Endothelial cell (in vitro differentiated cells): Measurements from ENCODE around the gene RBFOX2. TPM values are rescaled to one million over a fixed set of nuclear protein-coding genes. Genes with fewer than 3 reads are reported as not detected.

ENCODE experiments used
- DNase-seq: peaks from one replicate; pipeline ENCODE4 v3.0.0; 2021; ENCODE audit warnings: low spot score
- H3K27ac Mint-ChIP-seq: one replicate; pipeline ENCODE4 v1.8.0; 2021; ENCODE audit warnings: mixed read lengths, inconsistent platforms; ENCODE audit not compliant: unreplicated experiment
- H3K27me3 Mint-ChIP-seq: one replicate; pipeline ENCODE4 v1.8.0; 2021; ENCODE audit warnings: mild to moderate bottlenecking, moderate library complexity, mixed read lengths, inconsistent platforms; ENCODE audit not compliant: unreplicated experiment
- H3K36me3 Mint-ChIP-seq: one replicate; pipeline ENCODE4 v1.8.0; 2021; ENCODE audit warnings: mild to moderate bottlenecking, low read depth, mixed read lengths, inconsistent platforms; ENCODE audit not compliant: unreplicated experiment
- H3K4me1 Mint-ChIP-seq: one replicate; pipeline ENCODE4 v1.8.0; 2021; ENCODE audit warnings: mild to moderate bottlenecking, mixed read lengths, inconsistent platforms; ENCODE audit not compliant: unreplicated experiment
- H3K4me3 Mint-ChIP-seq: one replicate; pipeline ENCODE4 v1.8.0; 2021; ENCODE audit warnings: mild to moderate bottlenecking, mixed read lengths, inconsistent platforms; ENCODE audit not compliant: unreplicated experiment
- H3K9me3 Mint-ChIP-seq: one replicate; pipeline ENCODE4 v1.8.0; 2021; ENCODE audit warnings: mixed read lengths, inconsistent platforms; ENCODE audit not compliant: unreplicated experiment
- total RNA-seq: library from RNA; stranded (reverse); fragmentation: NEBNext Ultra II Directional; extraction: Animal tissue kit (Norgen Biotek cat#: 25700); gene quantifications from one replicate; pipeline ENCODE4 v1.2.1, GENCODE V29; 2021; ENCODE audit not compliant: unreplicated experiment
- TF ChIP-seq, protein P1 (sequence below): fragments of 200-600 bp; sonication (generic); IDR thresholded peaks from one replicate; pipeline ENCODE4 v1.5.0; 2021; ENCODE audit warnings: antibody characterized with exemption; ENCODE audit not compliant: unreplicated experiment

RBFOX2 gene
- total RNA-seq, 1 donor from 2014 or later, result 228 TPM

DNA sequence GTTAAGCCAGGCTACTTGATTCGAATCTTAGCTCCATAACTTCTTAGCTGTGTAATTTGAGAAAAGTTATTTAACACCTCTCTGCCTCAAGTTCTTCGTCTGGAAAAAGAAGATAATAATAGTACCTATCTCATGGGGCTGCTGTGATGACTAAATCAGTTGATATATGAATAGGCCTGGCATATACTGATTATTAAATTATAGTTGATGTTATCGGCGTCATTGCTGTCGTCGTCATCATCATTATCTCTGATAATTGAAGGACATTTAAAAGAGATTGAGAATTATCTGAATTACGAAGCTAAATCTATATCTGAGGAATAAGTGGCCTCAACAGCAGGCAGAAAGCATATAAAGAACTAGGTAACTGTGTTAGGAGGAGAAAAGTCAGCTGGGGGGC, 165.9 kb downstream of the RBFOX2 start:
- peaks cover 6% of the 10 kb centered on the region for H3K4me1 Mint-ChIP-seq
- TF ChIP-seq, protein P1, sequence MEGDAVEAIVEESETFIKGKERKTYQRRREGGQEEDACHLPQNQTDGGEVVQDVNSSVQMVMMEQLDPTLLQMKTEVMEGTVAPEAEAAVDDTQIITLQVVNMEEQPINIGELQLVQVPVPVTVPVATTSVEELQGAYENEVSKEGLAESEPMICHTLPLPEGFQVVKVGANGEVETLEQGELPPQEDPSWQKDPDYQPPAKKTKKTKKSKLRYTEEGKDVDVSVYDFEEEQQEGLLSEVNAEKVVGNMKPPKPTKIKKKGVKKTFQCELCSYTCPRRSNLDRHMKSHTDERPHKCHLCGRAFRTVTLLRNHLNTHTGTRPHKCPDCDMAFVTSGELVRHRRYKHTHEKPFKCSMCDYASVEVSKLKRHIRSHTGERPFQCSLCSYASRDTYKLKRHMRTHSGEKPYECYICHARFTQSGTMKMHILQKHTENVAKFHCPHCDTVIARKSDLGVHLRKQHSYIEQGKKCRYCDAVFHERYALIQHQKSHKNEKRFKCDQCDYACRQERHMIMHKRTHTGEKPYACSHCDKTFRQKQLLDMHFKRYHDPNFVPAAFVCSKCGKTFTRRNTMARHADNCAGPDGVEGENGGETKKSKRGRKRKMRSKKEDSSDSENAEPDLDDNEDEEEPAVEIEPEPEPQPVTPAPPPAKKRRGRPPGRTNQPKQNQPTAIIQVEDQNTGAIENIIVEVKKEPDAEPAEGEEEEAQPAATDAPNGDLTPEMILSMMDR, result no peak
- H3K4me3 Mint-ChIP-seq, result no peak overlapping the region

DNA sequence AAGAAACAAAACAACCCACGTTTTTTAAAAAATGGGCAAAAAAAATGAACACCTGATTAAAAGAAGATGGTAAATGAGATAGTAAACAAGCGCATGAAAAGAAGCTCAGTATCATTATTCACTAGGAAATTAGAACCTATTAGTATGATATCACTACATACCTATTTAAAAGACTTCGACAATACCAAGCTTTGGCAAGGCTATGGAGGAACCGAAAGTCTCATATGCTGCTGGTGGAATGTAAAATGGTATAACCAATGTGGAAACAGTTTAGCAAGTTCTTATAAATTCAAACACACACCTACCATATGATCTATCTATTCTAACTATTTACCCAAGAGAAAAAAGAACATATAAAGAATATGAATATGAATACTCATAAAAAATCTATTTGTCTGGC, 167.2 kb downstream of the RBFOX2 start:
- Mint-ChIP-seq H3K27me3 (no peaks in the 10 kb centered on the region), H3K36me3 (no peaks in the 10 kb centered on the region), H3K27ac (no peak overlapping the region), H3K4me3 (no peak overlapping the region), H3K9me3 (no peaks in the 10 kb centered on the region), H3K4me1 (peaks cover 8% of the 10 kb centered on the region)
- DNase-seq, result no peak
- TF ChIP-seq, protein P1, result no peak

More for the DNA sequence above, 165.9 kb downstream of the RBFOX2 start:
- H3K36me3 Mint-ChIP-seq, result no peaks in the 10 kb centered on the region
- DNase-seq, result no peak
- no peak overlapping the region for H3K27ac Mint-ChIP-seq
- no peaks in the 10 kb centered on the region for H3K27me3 Mint-ChIP-seq
- H3K9me3 Mint-ChIP-seq, result no peaks in the 10 kb centered on the region

GRCh38 chr22:35860837-35861236, 167.8 kb downstream of the RBFOX2 start:
- H3K4me1 Mint-ChIP-seq, result peaks cover 8% of the 10 kb centered on the region

GRCh38 chr22:35860087-35860733, 168.4 kb downstream of the RBFOX2 start:
- H3K27ac Mint-ChIP-seq, result no peak overlapping the region
- no peaks in the 10 kb centered on the region for H3K9me3 Mint-ChIP-seq
- no peaks in the 10 kb centered on the region for H3K27me3 Mint-ChIP-seq
- H3K36me3 Mint-ChIP-seq, result no peaks in the 10 kb centered on the region
- DNase-seq, result no peak
- H3K4me3 Mint-ChIP-seq, result no peak overlapping the region
- H3K4me1 Mint-ChIP-seq, result peaks cover 8% of the 10 kb centered on the region
- TF ChIP-seq, protein P1, result no peak

More at GRCh38 chr22:35860837-35861236, 167.8 kb downstream of the RBFOX2 start:
- no peaks in the 10 kb centered on the region for H3K9me3 Mint-ChIP-seq
- no peaks in the 10 kb centered on the region for H3K27me3 Mint-ChIP-seq
- no peak overlapping the region for H3K27ac Mint-ChIP-seq
- H3K36me3 Mint-ChIP-seq, result no peaks in the 10 kb centered on the region
- H3K4me3 Mint-ChIP-seq, result no peak overlapping the region
- no peak for DNase-seq
- TF ChIP-seq, protein P1, result no peak

DNA sequence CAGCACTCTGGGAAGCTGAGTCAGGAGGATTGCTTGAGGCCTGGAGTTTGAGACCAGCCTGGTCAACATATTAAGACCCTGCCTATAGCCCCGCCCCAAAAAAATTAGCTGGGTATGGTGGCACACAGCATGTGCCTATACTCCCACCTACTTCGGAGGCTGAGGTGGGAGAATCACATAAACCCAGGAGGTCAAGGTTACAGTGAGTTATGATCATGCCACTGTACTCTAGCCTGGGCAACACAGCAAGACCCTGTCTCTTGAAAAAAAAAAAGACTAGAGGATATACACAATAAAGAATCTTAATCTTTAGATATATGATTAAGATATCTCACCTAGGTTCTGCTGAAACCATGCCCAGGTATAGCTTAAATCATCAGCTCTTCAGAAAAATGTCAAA, 174.3 kb downstream of the RBFOX2 start:
- TF ChIP-seq, protein P1, result no peak
- Mint-ChIP-seq H3K36me3 (no peaks in the 10 kb centered on the region), H3K27ac (no peak overlapping the region), H3K4me3 (no peak overlapping the region), H3K27me3 (peaks cover 3% of the 10 kb centered on the region), H3K9me3 (no peaks in the 10 kb centered on the region), H3K4me1 (peaks cover 16% of the 10 kb centered on the region)
- no peak for DNase-seq
